NCI-H460 (cell line): Measurements from ENCODE around the gene RGS12. TPM values are rescaled to one million over a fixed set of nuclear protein-coding genes. Genes with fewer than 3 reads are reported as not detected.

Source experiments
- DNase-seq: peaks from one replicate; pipeline ENCODE4 v3.0.0-alpha.2; 2016; ENCODE audit warnings: low read depth; ENCODE audit errors: extremely low read depth
- polyA plus RNA-seq: library from polyadenylated mRNA; depleted of rRNA; stranded (reverse); fragments of >200 nt; gene quantifications from 2 replicates; pipeline ENCODE4 v1.2.3, GENCODE V29; 2014; cell fraction: nucleus; rRNA removed
- total RNA-seq: library from RNA; depleted of rRNA; stranded (reverse); fragments of >200 nt; shearing (Covaris generic); gene quantifications from 2 replicates; pipeline ENCODE4 v1.2.3, GENCODE V29; 2014; rRNA removed

The RGS12 gene, protein sequence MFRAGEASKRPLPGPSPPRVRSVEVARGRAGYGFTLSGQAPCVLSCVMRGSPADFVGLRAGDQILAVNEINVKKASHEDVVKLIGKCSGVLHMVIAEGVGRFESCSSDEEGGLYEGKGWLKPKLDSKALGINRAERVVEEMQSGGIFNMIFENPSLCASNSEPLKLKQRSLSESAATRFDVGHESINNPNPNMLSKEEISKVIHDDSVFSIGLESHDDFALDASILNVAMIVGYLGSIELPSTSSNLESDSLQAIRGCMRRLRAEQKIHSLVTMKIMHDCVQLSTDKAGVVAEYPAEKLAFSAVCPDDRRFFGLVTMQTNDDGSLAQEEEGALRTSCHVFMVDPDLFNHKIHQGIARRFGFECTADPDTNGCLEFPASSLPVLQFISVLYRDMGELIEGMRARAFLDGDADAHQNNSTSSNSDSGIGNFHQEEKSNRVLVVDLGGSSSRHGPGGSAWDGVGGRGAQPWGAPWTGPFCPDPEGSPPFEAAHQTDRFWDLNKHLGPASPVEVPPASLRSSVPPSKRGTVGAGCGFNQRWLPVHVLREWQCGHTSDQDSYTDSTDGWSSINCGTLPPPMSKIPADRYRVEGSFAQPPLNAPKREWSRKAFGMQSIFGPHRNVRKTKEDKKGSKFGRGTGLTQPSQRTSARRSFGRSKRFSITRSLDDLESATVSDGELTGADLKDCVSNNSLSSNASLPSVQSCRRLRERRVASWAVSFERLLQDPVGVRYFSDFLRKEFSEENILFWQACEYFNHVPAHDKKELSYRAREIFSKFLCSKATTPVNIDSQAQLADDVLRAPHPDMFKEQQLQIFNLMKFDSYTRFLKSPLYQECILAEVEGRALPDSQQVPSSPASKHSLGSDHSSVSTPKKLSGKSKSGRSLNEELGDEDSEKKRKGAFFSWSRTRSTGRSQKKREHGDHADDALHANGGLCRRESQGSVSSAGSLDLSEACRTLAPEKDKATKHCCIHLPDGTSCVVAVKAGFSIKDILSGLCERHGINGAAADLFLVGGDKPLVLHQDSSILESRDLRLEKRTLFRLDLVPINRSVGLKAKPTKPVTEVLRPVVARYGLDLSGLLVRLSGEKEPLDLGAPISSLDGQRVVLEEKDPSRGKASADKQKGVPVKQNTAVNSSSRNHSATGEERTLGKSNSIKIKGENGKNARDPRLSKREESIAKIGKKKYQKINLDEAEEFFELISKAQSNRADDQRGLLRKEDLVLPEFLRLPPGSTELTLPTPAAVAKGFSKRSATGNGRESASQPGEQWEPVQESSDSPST (N-terminal part only)
- total RNA-seq = 7.9 and 8.4 TPM in 2 replicates
- 10.2 and 11.0 TPM in 2 replicates for polyA plus RNA-seq

GRCh38 chr4:3292571-3293400 is at the start of gene RGS12:
Gene RGS12 (plus strand): TSS chr4:3293021. CDS start chr4:3316171, 23,150 bp downstream.
- DNase-seq = peak; percentile 88

DNA sequence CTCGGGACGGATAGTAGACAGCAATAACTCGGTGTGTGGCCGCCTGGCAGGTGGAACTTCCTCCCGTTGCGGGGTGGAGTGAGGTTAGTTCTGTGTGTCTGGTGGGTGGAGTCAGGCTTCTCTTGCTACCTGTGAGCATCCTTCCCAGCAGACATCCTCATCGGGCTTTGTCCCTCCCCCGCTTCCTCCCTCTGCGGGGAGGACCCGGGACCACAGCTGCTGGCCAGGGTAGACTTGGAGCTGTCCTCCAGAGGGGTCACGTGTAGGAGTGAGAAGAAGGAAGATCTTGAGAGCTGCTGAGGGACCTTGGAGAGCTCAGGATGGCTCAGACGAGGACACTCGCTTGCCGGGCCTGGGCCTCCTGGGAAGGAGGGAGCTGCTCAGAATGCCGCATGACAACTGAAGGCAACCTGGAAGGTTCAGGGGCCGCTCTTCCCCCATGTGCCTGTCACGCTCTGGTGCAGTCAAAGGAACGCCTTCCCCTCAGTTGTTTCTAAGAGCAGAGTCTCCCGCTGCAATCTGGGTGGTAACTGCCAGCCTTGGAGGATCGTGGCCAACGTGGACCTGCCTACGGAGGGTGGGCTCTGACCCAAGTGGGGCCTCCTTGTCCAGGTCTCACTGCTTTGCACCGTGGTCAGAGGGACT is 49.6 kb upstream of the RGS12 start:
- DNase-seq = no peak

DNA sequence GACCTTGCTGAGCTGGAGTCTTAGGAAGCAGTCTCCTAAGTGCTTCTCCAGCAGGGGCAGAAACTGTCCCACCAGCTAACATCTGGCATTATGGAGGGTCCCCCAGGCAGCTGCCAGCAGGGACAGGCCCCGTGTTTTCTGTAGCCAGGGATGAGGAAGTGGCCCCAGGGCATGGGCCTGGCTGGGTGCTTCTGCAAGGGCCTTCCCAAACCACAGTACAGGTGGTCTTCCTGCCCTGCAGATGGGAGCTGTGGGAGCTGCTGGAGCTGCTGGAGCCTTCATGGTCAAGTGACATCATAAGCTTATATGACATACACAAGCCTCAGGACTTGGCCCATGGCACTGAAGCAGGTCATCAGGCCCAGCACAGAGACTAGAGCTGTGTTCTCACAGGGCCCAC is 48.8 kb upstream of the RGS12 start:
- DNase-seq = no peak

GRCh38 chr4:3244747-3245146 is 48.1 kb upstream of the RGS12 start:
- DNase-seq = no peak

- DNase-seq = no peak
Measured at GRCh38 chr4:3245676-3246075, 47.1 kb upstream of the RGS12 start.

- DNase-seq = no peak
Measured at GRCh38 chr4:3246458-3247398, 46.1 kb upstream of the RGS12 start.

DNA sequence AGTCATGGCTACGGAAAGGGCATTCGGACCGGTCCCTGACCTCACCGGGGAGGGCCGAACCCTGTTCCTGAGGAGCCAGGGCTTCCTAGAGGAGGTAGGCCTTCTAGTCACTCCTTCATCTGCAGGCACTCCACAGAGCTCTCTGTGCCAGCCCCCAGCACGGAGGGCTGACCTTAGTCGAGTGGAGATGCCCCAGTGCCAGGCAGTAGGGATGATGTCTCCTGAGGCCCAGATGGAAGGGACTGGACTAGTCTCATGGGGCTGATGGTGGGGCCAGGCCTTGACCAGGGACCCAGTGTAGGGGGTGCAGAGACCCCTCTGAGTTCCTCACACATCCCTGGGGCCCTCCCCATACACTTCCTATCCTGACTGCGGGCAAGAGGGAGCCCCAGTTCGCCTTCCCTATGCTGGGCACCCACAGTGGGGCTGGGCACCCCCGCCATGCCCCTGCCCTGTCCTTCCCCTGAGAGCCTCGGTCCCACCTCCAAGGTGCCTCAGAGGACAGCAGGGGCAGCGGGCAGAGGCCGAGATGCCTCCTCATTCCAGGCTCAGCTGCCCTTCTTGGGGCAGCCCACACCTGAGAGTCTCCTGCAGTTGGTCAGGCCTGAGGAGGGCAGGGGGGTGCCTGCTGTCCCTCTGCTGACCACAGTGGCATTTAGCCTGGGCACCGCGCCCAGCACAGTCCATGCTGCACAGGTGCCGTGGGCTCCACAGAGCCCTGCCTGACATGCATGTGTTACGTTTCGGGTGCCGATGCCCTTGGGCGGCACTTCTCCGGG is 45.2 kb upstream of the RGS12 start:
- no peak for DNase-seq

GRCh38 chr4:3248178-3248480 is 44.7 kb upstream of the RGS12 start:
- no peak for DNase-seq

GRCh38 chr4:3248811-3249661 is 43.8 kb upstream of the RGS12 start, which contains the start of gene MSANTD1:
Gene MSANTD1 (plus strand): TSS chr4:3249159. CDS start chr4:3249223, 64 bp downstream.
- DNase-seq = no peak

DNA sequence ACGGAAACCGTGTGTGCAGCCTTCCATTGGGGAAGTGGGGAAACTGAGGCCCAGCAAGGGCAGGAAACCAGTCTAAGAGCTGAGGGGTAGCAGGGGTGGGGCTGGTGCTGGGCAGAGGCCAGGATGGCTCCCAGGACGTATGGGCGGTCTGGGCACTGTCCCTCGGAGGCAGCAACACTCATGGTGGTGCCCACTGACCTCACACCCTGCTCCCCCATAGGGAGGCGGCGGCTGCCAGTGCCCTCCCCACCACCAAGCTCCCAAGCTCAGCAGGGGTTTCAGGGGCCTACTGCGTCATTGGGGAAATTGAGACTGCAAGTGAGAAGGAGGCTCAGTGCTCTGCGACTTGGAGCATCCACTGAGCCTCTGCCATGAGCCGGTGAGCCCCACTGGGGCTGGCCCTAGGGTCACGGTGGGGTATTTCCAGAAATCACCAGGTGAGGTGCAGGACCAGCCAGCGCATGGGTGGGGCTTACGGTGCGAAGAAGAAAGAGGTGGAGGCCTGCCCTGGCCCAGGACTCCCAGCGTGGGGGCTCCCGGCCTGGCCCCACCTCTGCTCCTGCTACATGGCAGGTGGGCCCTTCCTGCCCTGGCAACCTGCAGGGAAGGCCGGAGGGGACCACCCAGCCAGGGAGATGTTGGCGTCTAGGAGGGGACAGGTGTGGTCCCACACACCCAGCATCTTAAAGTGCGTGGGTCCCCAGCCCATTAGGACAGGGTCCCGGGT is 42.9 kb upstream of the RGS12 start:
- no peak for DNase-seq

GRCh38 chr4:3250438-3250955 is 42.3 kb upstream of the RGS12 start:
- DNase-seq = no peak

DNA sequence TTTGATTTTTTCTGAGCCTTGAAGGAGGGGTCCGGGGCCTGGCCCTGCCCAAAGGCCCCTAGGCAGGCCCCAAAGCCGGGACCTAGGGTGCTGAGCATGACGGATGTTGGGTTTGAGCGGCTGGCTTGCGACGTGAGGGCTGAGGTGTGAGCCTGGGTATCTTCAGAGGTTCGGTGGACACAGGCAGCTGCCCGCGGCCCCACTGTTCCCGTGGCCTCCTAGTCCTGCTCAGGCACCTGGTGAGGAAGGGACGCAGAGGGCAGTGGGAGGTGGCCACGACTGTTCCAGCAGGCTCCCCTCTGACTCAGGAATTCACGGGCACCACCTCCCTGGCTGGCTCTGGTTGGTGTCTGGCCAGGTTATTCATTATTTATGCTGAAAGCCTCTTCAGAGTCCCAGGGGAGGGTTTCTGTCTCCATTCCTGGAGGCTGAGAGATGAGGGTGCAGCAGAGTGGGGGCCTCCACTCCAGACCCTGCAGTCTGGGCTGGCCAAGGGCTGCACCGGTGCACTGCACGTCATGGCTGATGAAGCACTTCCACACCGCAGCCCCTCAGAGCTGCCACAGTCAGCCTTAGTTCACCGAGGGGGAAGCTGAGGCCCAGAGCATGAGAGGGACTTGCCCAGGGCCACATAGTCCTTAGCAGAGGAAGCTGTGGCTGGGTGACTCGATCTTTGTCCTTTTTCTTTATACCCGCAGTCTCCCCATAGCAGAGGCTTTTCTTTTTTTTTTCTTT is 41.7 kb upstream of the RGS12 start:
- no peak for DNase-seq

- DNase-seq = no peak
Measured at GRCh38 chr4:3251691-3252479, 40.9 kb upstream of the RGS12 start.

DNA sequence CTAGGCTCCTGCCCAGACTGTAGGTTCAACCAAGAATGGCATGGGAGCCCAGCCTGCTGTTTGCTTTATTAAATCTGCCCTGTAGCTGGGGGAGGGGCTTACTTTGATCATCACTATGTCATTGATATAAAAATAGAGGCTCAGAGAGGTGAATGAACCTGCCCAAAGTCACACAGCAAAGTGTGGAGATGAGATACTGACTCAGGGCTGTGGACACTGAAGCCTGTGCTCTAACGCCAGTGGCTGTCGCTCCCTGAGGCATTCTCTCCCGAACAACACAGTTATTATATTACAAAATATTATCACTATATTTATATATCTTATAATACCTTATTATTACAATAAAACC is 40.4 kb upstream of the RGS12 start:
- DNase-seq = no peak
